Measurements from ENCODE around the gene TPCN1. TPM values are rescaled to one million over a fixed set of nuclear protein-coding genes. Genes with fewer than 3 reads are reported as not detected.

TPCN1 gene
- total and polyA plus RNA-seq, 2 of the 13 experiments (the other 11 are each of a cell fraction or from before 2014, with no cell fraction given) = 8.0 to 26.8 TPM

GRCh38 chr12:113184098-113184899 lies 37.0 kb upstream of the TPCN1 start (continued):
- TF ChIP-seq ZNF770 (CRISPR knock-in tag; IDR thresholded peaks at IDR 0.05) = peak; percentile 96
- TF ChIP-seq CTCF (CRISPR knock-in tag; IDR thresholded peaks at IDR 0.05) = no peak
- no peak for TF ChIP-seq ZNF362 (CRISPR knock-in tag; IDR thresholded peaks at IDR 0.05; ENCODE audit: borderline replicate concordance)
- no peak for TF ChIP-seq IKZF5 (CRISPR knock-in tag; IDR thresholded peaks at IDR 0.05)
- TF ChIP-seq ZMYM2 (CRISPR knock-in tag; IDR thresholded peaks at IDR 0.05) = peak; percentile 39; the same call in 1 of the 2 replicates
- TF ChIP-seq KDM1A (CRISPR knock-in tag; IDR thresholded peaks at IDR 0.05) = no peak
- TF ChIP-seq REXO4 (CRISPR knock-in tag; IDR thresholded peaks at IDR 0.05; ENCODE audit: borderline replicate concordance) = no peak
- TF ChIP-seq REL (CRISPR knock-in tag; conservative IDR thresholded peaks at IDR 0.05) = 0 out of 2 replicates have a peak, but pooled peaks have one; percentile 6
